Spleen (tissue), 7 donors: ENCODE data around the gene SLC36A3.

ENCODE experiments used
- POLR2A ChIP-seq, 3 donors: fragments of 450-650 bp; IDR thresholded peaks; one replicate each; pipeline ENCODE4 v1.5.1; 2017; ENCODE audit warnings: antibody characterized with exemption in 3 of 3, mild to moderate bottlenecking in 1 of 3
- TF ChIP-seq, protein P1 (sequence below), 11 experiments: fragments of 200-600 bp in 7 of 11; fragments of 450-650 bp in 4 of 11; sonication (generic) in 4 of 11; IDR thresholded peaks in 8 of 11; conservative IDR thresholded peaks in 3 of 11; 1 replicate in 7 of 11; 2 replicates in 4 of 11; pipeline versions ENCODE4 v1.4.0 to v1.8.0; 2016 to 2021; ENCODE audit warnings: antibody characterized with exemption in 11 of 11, inconsistent platforms in 4 of 11, mild to moderate bottlenecking in 1 of 11
- donor health status: DM: no; HTN: no; CAD: no; lungs with moderate emphysema.
- donor health status: DM: no; HTN: no; CAD: no.
- donor health status: DM: no; HTN: no; CAD: no.

DNA sequence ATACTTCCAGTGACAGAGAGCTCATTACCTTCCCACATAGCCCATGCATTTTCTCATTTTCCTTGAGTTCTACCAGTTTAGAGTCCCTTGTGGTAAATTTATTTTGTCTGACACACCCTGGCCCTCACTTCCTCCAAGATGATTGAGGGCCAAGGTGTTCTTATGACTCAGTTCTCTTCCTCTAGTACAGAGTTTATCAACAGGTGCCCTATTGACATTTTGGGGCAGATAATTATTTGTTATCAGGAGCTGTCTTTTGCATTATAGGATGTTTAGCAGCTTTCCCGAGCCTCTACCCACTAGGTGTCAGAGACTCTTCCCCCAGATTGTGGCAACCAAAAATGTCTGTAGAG is 7.1 kb downstream of the SLC36A3 start:
- TF ChIP-seq POLR2A (IDR thresholded peaks at IDR 0.05) = no peak
- TF ChIP-seq, protein P1, sequence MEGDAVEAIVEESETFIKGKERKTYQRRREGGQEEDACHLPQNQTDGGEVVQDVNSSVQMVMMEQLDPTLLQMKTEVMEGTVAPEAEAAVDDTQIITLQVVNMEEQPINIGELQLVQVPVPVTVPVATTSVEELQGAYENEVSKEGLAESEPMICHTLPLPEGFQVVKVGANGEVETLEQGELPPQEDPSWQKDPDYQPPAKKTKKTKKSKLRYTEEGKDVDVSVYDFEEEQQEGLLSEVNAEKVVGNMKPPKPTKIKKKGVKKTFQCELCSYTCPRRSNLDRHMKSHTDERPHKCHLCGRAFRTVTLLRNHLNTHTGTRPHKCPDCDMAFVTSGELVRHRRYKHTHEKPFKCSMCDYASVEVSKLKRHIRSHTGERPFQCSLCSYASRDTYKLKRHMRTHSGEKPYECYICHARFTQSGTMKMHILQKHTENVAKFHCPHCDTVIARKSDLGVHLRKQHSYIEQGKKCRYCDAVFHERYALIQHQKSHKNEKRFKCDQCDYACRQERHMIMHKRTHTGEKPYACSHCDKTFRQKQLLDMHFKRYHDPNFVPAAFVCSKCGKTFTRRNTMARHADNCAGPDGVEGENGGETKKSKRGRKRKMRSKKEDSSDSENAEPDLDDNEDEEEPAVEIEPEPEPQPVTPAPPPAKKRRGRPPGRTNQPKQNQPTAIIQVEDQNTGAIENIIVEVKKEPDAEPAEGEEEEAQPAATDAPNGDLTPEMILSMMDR (IDR thresholded peaks at IDR 0.05 in 8 of 11, conservative IDR thresholded peaks at IDR 0.05 in 3 of 11) = no peak
